ENCODE measurements around the gene ARPC5L. TPM values are rescaled to one million over a fixed set of nuclear protein-coding genes. Genes with fewer than 3 reads are reported as not detected.

The ARPC5L gene
- total and polyA plus RNA-seq, 2 of the 13 experiments (the other 11 are each of a cell fraction or from before 2014, with no cell fraction given) = 29.9 to 33.8 TPM

GRCh38 chr9:124852829-124853531, 8.9 kb upstream of the ARPC5L start, which contains the start of gene WDR38 (continued):
- TF ChIP-seq HIVEP1 (CRISPR knock-in tag; IDR thresholded peaks at IDR 0.05) = peak; percentile 72; the same call in 1 of the 2 replicates
- TF ChIP-seq ZNF619 (CRISPR knock-in tag; IDR thresholded peaks at IDR 0.05) = peak; percentile 55; the same call in 1 of the 2 replicates
- TF ChIP-seq PLSCR1 (CRISPR knock-in tag; IDR thresholded peaks at IDR 0.05; ENCODE audit: borderline replicate concordance) = no peak
- TF ChIP-seq FOXK1 (CRISPR knock-in tag; IDR thresholded peaks at IDR 0.05; ENCODE audit: borderline replicate concordance, low read depth) = peak; percentile 37; the same call in 1 of the 2 replicates
- TF ChIP-seq UBTF (CRISPR knock-in tag; IDR thresholded peaks at IDR 0.05) = peak; percentile 45; the same call in 1 of the 2 replicates
- TF ChIP-seq ASH2L (IDR thresholded peaks at IDR 0.05; ENCODE audit: insufficient read length, low read depth, low read length) = peak; percentile 63
- peak; percentile 37; the same call in 1 of the 2 replicates for TF ChIP-seq RFXAP (CRISPR knock-in tag; IDR thresholded peaks at IDR 0.05; ENCODE audit: borderline replicate concordance)
- TF ChIP-seq LRRFIP1 (CRISPR knock-in tag; conservative IDR thresholded peaks at IDR 0.05) = no peak
- peak; percentile 79 for TF ChIP-seq HBP1 (CRISPR knock-in tag; IDR thresholded peaks at IDR 0.05; ENCODE audit: low read depth)
- 0 out of 2 replicates have a peak, but pooled peaks have one; percentile 74 for TF ChIP-seq BRCA1 (CRISPR knock-in tag; IDR thresholded peaks at IDR 0.05)
- 0 out of 2 replicates have a peak, but pooled peaks have one; percentile 36 for TF ChIP-seq EEA1 (CRISPR knock-in tag; IDR thresholded peaks at IDR 0.05; ENCODE audit: borderline replicate concordance)
- TF ChIP-seq STAG1 (CRISPR knock-in tag; IDR thresholded peaks at IDR 0.05) = peak; percentile 98
